Tibial nerve (tissue), 4 donors: Measurements from ENCODE around the gene CABP1. TPM values are rescaled to one million over a fixed set of nuclear protein-coding genes. Genes with fewer than 3 reads are reported as not detected.

Experiments
- DNase-seq, 2 donors: peaks; one replicate each; pipeline ENCODE4 v3.0.0-alpha.2; 2019; ENCODE audit warnings: low spot score in 2 of 2
- H3K27ac ChIP-seq, 4 donors: fragments of 200-600 bp; sonication (generic) in 3 of 4; one replicate each; pipeline ENCODE4 v1.5.1; 2017 to 2019; ENCODE audit warnings: mild to moderate bottlenecking in 1 of 4
- H3K27me3 ChIP-seq, 2 donors: fragments of 200-600 bp; sonication (generic) in 1 of 2; one replicate each; pipeline versions ENCODE4 v1.5.1 to v1.6.0; 2017 to 2019
- H3K36me3 ChIP-seq, 3 donors: fragments of 200-600 bp; sonication (generic); one replicate each; pipeline ENCODE4 v1.5.1; 2018 to 2019
- H3K4me1 ChIP-seq, 4 donors: fragments of 200-600 bp; sonication (generic) in 3 of 4; one replicate each; pipeline ENCODE4 v1.5.1; 2017 to 2019
- H3K4me3 ChIP-seq, 4 donors: fragments of 200-600 bp; sonication (generic) in 3 of 4; one replicate each; pipeline ENCODE4 v1.5.1; 2017 to 2019; ENCODE audit warnings: mild to moderate bottlenecking in 1 of 4, moderate library complexity in 1 of 4
- H3K9me3 ChIP-seq, 4 donors: fragments of 200-600 bp; sonication (generic) in 3 of 4; one replicate each; pipeline ENCODE4 v1.5.1; 2017 to 2019
- EP300 ChIP-seq, 2 donors: sonication (generic); formaldehyde crosslinking; IDR thresholded peaks; one replicate each; pipeline ENCODE4 v1.6.1; 2017; ENCODE audit warnings: antibody characterized with exemption in 2 of 2, mild to moderate bottlenecking in 1 of 2
- POLR2A ChIP-seq, 2 donors: fragments of 450-650 bp; IDR thresholded peaks; one replicate each; pipeline ENCODE4 v1.6.1; 2017; ENCODE audit warnings: antibody characterized with exemption in 2 of 2, mild to moderate bottlenecking in 2 of 2, moderate library complexity in 2 of 2
- WGBS, 2 donors: methylation state at CpG; one replicate each; pipeline ENCODE4 v1.1.5; 2018; 5-methylcytosine and 5-hydroxymethylcytosine counted together
- total RNA-seq, 4 donors: library from RNA; depleted of rRNA; stranded (reverse); fragments of >200 nt; gene quantifications; one replicate each; pipeline ENCODE4 v1.1.0, GENCODE V29; 2016
- TF ChIP-seq, protein P1 (sequence below), 5 experiments: fragments of 200-600 bp in 3 of 5; fragments of 450-650 bp in 2 of 5; sonication (generic) in 3 of 5; IDR thresholded peaks; one replicate each; pipeline ENCODE4 v1.5.1; 2016 to 2019; ENCODE audit warnings: antibody characterized with exemption in 5 of 5, mild to moderate bottlenecking in 3 of 5, moderate library complexity in 2 of 5

CABP1 gene
- under 1 TPM in 2 of 4 donors, not detected in 2; 0.21 to 0.22 TPM for total RNA-seq

DNA sequence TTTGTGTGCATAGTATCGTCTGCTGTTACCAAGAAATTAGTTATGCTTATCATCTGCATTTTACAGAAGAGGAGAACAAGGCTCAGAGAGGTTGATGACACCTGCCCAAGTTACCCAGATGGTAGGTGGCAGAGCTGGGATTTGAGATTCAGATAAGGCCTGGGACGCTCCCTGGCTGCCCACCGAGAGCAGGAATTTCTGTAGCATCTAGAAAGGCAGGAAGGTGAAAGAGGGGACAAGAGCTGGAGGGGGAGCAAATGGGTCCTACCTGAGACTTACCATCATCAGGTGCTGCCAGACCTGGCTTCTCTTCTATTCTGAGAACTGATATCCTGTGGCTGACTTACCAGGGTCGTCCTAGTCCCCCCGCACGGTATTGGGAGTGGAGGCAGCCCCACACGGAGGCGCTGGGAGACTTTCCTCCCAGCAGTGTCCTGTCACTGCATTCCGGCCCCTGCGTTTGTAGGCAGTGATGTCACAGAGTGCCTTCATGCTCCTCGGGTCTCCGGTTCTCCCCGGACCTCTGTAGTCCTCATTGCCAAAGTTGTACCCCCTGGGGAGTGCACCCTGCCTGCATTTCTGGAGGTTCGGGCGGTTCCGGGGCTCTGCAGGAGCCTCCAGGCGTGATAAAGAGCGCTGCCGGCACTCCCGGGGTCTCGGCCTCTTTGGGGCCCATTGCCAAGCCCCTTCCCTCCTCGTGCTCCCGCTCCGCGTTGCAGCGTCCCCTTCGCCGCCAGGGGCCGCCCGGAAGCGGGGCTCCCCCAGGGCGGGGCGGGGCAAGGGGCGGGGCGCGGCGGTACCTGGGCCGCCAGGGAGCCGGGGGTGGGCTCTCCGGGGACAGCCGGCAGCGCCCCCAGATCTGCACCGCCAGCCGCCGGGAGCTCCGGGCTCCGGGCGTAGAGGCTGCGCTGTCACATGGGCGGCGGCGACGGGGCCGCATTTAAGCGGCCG, at the start of gene CABP1:
CABP1 (plus strand) TSS at position 856 of the 951 bp plus-strand sequence; CDS start at position 916, 60 bp downstream.
- H3K27ac ChIP-seq, result no peak within 1 kb of the TSS
- 12 to 17% methylated on average over 24 to 33 of the region's 56 CpGs for WGBS, 2 donors
- no peak for DNase-seq
- H3K9me3 ChIP-seq, result no peaks in the 10 kb centered on the region
- TF ChIP-seq POLR2A (IDR thresholded peaks at IDR 0.05), result no peak
- TF ChIP-seq, protein P1, sequence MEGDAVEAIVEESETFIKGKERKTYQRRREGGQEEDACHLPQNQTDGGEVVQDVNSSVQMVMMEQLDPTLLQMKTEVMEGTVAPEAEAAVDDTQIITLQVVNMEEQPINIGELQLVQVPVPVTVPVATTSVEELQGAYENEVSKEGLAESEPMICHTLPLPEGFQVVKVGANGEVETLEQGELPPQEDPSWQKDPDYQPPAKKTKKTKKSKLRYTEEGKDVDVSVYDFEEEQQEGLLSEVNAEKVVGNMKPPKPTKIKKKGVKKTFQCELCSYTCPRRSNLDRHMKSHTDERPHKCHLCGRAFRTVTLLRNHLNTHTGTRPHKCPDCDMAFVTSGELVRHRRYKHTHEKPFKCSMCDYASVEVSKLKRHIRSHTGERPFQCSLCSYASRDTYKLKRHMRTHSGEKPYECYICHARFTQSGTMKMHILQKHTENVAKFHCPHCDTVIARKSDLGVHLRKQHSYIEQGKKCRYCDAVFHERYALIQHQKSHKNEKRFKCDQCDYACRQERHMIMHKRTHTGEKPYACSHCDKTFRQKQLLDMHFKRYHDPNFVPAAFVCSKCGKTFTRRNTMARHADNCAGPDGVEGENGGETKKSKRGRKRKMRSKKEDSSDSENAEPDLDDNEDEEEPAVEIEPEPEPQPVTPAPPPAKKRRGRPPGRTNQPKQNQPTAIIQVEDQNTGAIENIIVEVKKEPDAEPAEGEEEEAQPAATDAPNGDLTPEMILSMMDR (IDR thresholded peaks at IDR 0.05), result peak in 2 of 5 experiments; percentile 13 to 25
- H3K27me3 ChIP-seq, result peaks cover 5 to 57% of the 10 kb centered on the region in 2 donors
- H3K4me1 ChIP-seq, result peaks cover 0 to 18% (median 6%) of the 10 kb centered on the region in 4 donors
- H3K36me3 ChIP-seq, result no peaks in the 10 kb centered on the region
- peak within 1 kb of the TSS in 3 of 4 donors; percentile 18 to 54 (median 49) for H3K4me3 ChIP-seq

DNA sequence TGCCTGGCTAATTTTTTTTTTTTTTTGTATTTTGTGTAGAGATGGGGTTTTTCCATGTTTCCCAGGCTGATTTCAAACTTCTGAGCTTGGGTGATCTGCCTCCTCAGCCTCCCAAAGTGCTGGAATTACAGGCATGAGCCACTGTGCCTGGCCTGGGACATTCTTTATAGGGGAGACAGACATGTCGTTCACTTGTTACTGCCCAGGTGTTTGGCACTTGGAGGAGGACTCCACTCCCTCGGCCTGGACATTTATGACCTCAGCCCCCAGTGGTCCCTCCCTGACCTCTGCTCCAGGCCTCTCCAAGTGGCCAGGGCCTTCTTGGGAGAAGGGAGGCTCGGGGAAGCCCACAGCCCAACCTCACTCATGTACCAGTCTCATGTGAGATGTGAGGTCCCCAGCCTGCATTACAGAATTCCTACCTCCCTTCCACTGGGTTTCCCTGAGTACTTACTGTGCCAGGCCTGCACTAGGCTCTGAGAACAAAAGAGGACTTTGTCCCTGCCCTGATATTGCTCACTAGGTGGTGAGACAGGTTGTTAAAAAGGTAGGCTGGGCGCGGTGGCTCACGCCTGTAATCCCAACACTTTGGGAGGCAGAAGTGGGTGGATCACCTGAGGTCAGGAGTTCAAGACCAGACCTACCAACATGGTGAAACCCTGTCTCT, 49.6 kb upstream of the CABP1 start:
- Histone ChIP-seq H3K27me3 (no peaks in the 10 kb centered on the region), H3K9me3 (no peaks in the 10 kb centered on the region), H3K4me3 (no peak overlapping the region), H3K27ac (peak overlapping the region in 1 of 4 donors; percentile 45), H3K36me3 (no peaks in the 10 kb centered on the region), H3K4me1 (no peaks in the 10 kb centered on the region)
- no peak for DNase-seq
- WGBS, 2 donors, result 65 to 67% methylated on average over 6 of the region's 6 CpGs
- TF ChIP-seq EP300 (IDR thresholded peaks at IDR 0.05) (no peak), POLR2A (IDR thresholded peaks at IDR 0.05) (no peak)
- TF ChIP-seq, protein P1 (IDR thresholded peaks at IDR 0.05), result no peak

DNA sequence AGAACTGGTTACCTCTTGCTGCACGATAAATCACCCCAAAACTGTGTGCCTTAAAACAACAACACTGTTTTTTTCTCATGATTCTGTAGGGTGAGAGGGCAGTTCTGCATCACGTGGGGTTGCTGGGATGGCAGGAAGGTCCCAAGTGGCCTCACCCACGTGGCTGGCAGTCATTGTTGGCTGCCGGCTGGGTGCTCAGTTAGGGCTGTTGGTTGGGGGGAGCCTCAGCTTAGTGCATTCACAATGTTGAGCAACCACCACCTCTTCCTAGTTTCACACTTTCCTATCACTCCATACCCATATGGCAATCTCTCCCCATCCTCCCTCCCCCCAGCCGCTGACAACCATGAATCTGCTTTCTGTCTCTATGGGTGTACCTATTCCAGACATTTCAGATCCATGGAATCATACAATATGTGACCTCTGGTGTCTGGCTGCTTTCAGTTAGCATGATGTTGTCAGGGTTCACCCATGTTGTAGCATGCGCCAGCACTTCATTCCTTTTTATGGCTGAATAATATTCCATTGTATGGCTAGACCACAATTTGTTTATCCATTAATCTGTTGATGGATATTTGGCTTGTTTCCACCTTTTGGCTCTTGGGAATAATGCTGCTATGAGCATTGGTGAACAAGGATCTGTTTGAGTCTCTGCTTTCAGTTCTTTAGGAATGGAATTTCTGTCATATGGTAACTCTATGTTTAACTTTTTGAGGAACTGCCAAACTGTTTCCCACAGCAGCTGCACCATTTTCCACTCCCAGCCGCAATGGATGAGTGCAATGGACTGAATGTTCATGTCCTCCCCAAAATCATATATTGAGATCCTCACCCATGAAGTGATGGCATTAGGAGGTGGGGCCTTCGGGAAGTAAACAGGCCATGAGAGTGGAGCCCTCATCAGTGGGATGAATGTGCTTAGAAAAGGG, 48.0 kb upstream of the CABP1 start:
- Histone ChIP-seq H3K27ac (no peak overlapping the region), H3K4me1 (no peaks in the 10 kb centered on the region), H3K4me3 (no peak overlapping the region), H3K36me3 (no peaks in the 10 kb centered on the region), H3K27me3 (peaks cover 0 to 6% of the 10 kb centered on the region in 2 donors), H3K9me3 (no peaks in the 10 kb centered on the region)
- no peak for TF ChIP-seq EP300 (IDR thresholded peaks at IDR 0.05)
- TF ChIP-seq POLR2A (IDR thresholded peaks at IDR 0.05), result no peak
- TF ChIP-seq, protein P1 (IDR thresholded peaks at IDR 0.05), result no peak
- DNase-seq, result no peak
- 50 to 54% methylated on average over 8 of the region's 8 CpGs for WGBS, 2 donors

DNA sequence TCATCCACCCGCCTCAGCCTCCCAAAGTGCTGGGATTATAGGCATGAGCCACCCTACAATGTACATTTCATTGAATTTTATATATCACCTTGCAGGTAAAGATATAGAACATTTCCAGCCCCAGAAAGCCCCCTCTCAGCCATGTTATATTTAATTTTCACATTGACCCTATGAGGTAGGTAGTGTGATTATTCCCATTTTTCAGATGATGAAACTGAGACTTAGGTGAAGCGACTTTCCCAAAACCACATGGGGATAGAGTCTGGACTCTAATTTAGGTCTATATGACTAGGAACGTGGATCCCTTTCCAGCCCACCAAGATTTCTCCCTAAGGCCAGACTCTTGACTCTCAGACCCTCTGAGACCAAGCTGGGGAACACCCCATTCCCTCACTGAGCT, 43.5 kb upstream of the CABP1 start:
- Histone ChIP-seq H3K27ac (no peak overlapping the region), H3K4me1 (no peaks in the 10 kb centered on the region), H3K4me3 (no peak overlapping the region), H3K9me3 (no peaks in the 10 kb centered on the region), H3K27me3 (peaks cover 0 to 12% of the 10 kb centered on the region in 2 donors), H3K36me3 (no peaks in the 10 kb centered on the region)
- DNase-seq, result no peak
- WGBS, 2 donors, result 90 to 91% methylated on average over 3 of the region's 3 CpGs
- TF ChIP-seq EP300 (IDR thresholded peaks at IDR 0.05) (no peak), POLR2A (IDR thresholded peaks at IDR 0.05) (no peak)
- TF ChIP-seq, protein P1 (IDR thresholded peaks at IDR 0.05), result no peak
